Measurements from ENCODE around the gene DNM3. TPM values are rescaled to one million over a fixed set of nuclear protein-coding genes. Genes with fewer than 3 reads are reported as not detected.

The DNM3 gene
- total and polyA plus RNA-seq, 9 donors: 2.2 to 7.0 (median 3.9) TPM

DNA sequence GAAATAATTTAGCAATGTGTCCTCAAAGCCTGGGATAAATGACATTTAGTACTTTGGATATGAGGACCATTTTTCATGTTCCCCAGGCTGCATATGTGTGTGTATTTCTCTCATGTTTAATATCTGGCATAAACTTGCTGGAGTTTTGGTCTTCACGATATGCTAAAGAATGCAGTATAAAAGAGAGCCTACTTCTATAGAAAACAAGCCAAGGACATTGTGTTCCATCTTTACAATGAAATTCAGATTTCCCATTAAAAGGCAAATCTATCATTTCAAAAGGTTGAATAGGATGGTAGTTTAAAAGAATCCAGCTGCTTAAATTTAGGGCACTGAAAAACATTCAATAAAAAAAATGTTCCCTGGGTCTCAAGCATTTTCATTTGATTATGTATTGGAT, 410.2 kb downstream of the DNM3 start:
- Histone ChIP-seq H3K4me1 (ENCODE audit: control insufficient read depth, insufficient read depth, low read length) (no peaks in the 10 kb centered on the region), H3K9me3 (replicated peaks; ENCODE audit: control insufficient read depth, low read depth, low read length) (no peaks in the 10 kb centered on the region), H3K27ac (ENCODE audit: low read length) (no peak overlapping the region), H3K36me3 (ENCODE audit: control insufficient read depth, insufficient read depth, low read length) (no peaks in the 10 kb centered on the region), H3K27me3 (ENCODE audit: control insufficient read depth, insufficient read depth, low read length) (no peaks in the 10 kb centered on the region), H3K4me3 (ENCODE audit: low read length) (no peak overlapping the region)
- WGBS (ENCODE audit: insufficient coverage): no CpG with 5 or more reads among the region's 1 CpG
- peak; percentile 46 for DNase-seq

DNA sequence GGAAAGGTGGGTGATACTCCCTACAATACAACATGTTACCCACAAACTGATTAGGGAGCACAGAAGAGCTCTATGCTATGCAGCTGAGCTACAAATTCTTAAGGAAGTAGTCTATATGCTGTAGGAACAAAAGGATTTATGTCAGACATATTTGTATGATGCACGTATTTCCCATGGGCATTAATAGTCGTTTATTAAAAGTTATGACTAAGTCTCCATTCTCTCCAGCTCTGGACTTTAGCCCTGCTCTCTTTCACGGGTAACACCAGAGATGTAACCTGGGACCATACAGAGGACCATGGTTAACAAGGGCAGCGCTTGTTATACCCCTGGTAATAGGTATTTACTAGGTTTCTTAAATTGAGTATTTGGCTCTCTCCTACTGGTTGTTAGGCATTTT, 411.0 kb downstream of the DNM3 start:
- Histone ChIP-seq H3K4me1 (ENCODE audit: control insufficient read depth, insufficient read depth, low read length) (no peaks in the 10 kb centered on the region), H3K4me3 (ENCODE audit: low read length) (no peak overlapping the region), H3K36me3 (ENCODE audit: control insufficient read depth, insufficient read depth, low read length) (no peaks in the 10 kb centered on the region), H3K9me3 (replicated peaks; ENCODE audit: control insufficient read depth, low read depth, low read length) (no peaks in the 10 kb centered on the region), H3K27ac (ENCODE audit: low read length) (peak overlapping the region; percentile 37), H3K27me3 (ENCODE audit: control insufficient read depth, insufficient read depth, low read length) (no peaks in the 10 kb centered on the region)
- no CpG with 5 or more reads among the region's 4 CpGs for WGBS (ENCODE audit: insufficient coverage)
- peak; percentile 63 for DNase-seq

DNA sequence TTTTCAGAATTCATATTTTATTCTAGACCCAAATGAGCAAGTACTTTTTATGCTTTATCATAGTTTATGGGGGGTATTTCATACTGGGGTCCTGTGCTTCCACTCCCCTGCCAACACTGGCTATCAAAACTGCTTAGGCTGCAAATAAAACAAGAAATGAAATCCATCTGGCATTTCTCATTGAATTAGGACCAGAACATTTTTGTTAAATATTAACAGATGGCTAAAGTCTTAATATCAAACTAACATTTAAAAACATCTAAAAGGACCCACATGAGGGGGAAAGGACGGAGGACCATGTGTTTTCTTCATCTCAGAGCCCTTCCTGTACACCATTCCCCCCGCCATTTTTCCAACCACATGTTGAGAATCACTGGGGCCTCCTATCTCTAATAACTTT, 411.7 kb downstream of the DNM3 start:
- Histone ChIP-seq H3K36me3 (ENCODE audit: control insufficient read depth, insufficient read depth, low read length) (no peaks in the 10 kb centered on the region), H3K27me3 (ENCODE audit: control insufficient read depth, insufficient read depth, low read length) (no peaks in the 10 kb centered on the region), H3K9me3 (replicated peaks; ENCODE audit: control insufficient read depth, low read depth, low read length) (no peaks in the 10 kb centered on the region), H3K27ac (ENCODE audit: low read length) (no peak overlapping the region), H3K4me3 (ENCODE audit: low read length) (no peak overlapping the region), H3K4me1 (ENCODE audit: control insufficient read depth, insufficient read depth, low read length) (no peaks in the 10 kb centered on the region)
- WGBS (ENCODE audit: insufficient coverage): no CpG with 5 or more reads among the region's 2 CpGs
- peak; percentile 58 for DNase-seq

DNA sequence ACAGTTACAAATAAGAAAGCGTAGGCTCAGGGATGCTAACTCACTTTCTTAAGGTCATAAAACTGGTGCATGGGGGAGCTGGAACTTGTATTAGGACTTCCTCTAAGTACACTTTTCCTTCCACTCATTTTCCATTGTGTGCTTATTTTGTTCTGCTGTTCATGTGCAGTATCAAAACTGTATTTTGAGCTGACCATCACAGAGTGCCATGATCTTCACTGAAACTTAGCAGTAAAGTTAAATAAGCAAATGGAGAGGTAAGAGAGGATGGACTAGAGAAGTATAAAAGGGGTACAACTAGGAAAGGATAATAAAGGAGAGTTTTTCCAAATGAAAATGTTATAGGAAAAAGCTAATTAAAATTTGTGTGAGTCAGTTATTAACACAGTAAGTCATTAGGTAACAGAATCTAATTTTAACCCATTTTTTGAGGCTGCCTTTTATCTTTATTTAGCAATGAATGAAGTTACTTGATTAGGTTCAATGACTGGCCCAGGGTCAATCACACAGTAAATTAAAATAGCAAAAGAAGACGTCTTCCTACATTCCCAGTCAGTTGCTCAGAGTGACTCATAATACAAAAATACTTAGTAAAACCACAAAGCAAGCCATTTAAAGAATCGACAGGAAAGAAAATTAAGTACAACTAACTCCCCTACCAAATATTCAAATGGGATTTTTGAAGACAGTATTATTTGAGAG, 413.4 kb downstream of the DNM3 start:
- no peak overlapping the region for H3K4me3 ChIP-seq (ENCODE audit: low read length)
- no peak for DNase-seq
- H3K27ac ChIP-seq (ENCODE audit: low read length): no peak overlapping the region
- H3K4me1 ChIP-seq (ENCODE audit: control insufficient read depth, insufficient read depth, low read length): no peaks in the 10 kb centered on the region
- WGBS (ENCODE audit: insufficient coverage): no CpG with 5 or more reads among the region's 3 CpGs
- no peaks in the 10 kb centered on the region for H3K36me3 ChIP-seq (ENCODE audit: control insufficient read depth, insufficient read depth, low read length)
- H3K9me3 ChIP-seq (replicated peaks; ENCODE audit: control insufficient read depth, low read depth, low read length): no peaks in the 10 kb centered on the region
- H3K27me3 ChIP-seq (ENCODE audit: control insufficient read depth, insufficient read depth, low read length): no peaks in the 10 kb centered on the region

DNA sequence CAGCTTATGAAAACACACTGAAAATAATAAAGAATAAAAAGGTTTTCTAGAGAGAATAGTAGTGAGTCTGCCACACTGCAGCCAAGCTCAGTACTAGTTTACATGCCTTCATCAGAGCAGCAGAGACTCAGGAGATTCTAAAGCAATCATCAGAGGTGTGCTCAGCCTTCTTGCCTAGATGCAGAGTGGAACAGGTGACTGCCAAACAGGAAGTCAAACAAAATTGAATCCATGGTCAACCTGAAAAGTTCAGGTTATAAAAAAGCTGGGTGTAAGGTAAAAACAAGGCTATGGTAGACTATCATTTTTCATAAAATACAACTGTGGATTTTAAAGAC, 413.9 kb downstream of the DNM3 start:
- DNase-seq: no peak
- H3K27me3 ChIP-seq (ENCODE audit: control insufficient read depth, insufficient read depth, low read length): no peaks in the 10 kb centered on the region
- H3K4me3 ChIP-seq (ENCODE audit: low read length): no peak overlapping the region
- peaks cover 2% of the 10 kb centered on the region for H3K9me3 ChIP-seq (replicated peaks; ENCODE audit: control insufficient read depth, low read depth, low read length)
- H3K27ac ChIP-seq (ENCODE audit: low read length): no peak overlapping the region
- H3K36me3 ChIP-seq (ENCODE audit: control insufficient read depth, insufficient read depth, low read length): no peaks in the 10 kb centered on the region
- no peaks in the 10 kb centered on the region for H3K4me1 ChIP-seq (ENCODE audit: control insufficient read depth, insufficient read depth, low read length)

DNA sequence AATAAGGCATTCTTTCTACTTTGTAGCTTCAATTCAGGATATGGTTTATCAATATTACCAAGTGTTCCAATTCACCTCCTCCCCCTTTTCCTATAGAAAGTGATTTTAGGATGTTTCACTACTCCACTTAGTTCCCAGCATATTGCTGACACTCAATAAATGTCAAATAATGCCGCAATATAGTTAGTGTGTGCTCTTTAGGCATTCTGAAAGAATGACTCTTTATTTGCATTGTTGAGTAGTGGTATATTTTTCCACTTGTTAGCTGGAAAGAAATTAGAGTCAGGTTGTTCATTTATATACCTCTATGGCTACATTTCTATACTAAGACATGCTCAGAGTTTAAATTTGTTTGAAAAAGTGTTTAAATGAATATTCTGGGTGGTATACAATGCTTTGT, 424.6 kb downstream of the DNM3 start:
- Histone ChIP-seq H3K27me3 (ENCODE audit: control insufficient read depth, insufficient read depth, low read length) (no peaks in the 10 kb centered on the region), H3K27ac (ENCODE audit: low read length) (no peak overlapping the region), H3K9me3 (replicated peaks; ENCODE audit: control insufficient read depth, low read depth, low read length) (peaks cover 2% of the 10 kb centered on the region), H3K4me1 (ENCODE audit: control insufficient read depth, insufficient read depth, low read length) (peaks cover 2% of the 10 kb centered on the region), H3K4me3 (ENCODE audit: low read length) (no peak overlapping the region), H3K36me3 (ENCODE audit: control insufficient read depth, insufficient read depth, low read length) (no peaks in the 10 kb centered on the region)
- no CpG with 5 or more reads among the region's 1 CpG for WGBS (ENCODE audit: insufficient coverage)
- no peak for DNase-seq

DNA sequence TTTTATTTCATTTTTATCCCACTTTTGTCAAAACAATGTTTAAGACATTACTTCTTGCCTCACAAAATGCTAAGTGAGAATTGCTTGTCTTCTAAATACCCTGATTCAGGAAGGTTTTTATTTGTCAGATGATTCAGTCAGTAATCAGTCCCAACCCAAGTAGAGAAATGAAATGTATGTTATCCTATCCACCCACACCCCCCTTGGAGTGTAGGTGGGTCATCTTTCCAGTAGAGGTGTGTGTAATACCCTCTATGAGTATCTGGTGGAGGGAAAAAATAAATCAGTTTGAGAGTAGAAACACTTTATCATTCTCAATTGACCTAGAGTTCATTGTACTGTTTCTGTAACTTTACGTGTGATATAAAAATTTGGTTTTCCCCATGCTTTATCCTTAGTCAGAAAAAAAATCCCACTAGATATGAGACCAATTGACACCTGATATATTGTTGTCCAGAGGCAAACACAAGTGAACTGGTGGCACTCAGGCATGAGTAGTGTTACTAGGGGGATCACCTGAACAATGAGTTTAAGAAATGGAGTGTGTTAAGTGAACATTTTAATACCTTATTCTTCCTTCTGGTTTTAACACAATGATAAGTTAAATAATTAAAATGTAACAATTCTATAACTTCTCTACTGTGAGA, 425.4 kb downstream of the DNM3 start:
- Histone ChIP-seq H3K27ac (ENCODE audit: low read length) (no peak overlapping the region), H3K9me3 (replicated peaks; ENCODE audit: control insufficient read depth, low read depth, low read length) (no peaks in the 10 kb centered on the region), H3K4me3 (ENCODE audit: low read length) (no peak overlapping the region), H3K36me3 (ENCODE audit: control insufficient read depth, insufficient read depth, low read length) (no peaks in the 10 kb centered on the region), H3K4me1 (ENCODE audit: control insufficient read depth, insufficient read depth, low read length) (peaks cover 2% of the 10 kb centered on the region), H3K27me3 (ENCODE audit: control insufficient read depth, insufficient read depth, low read length) (no peaks in the 10 kb centered on the region)
- no CpG with 5 or more reads among the region's 1 CpG for WGBS (ENCODE audit: insufficient coverage)
- DNase-seq: no peak

DNA sequence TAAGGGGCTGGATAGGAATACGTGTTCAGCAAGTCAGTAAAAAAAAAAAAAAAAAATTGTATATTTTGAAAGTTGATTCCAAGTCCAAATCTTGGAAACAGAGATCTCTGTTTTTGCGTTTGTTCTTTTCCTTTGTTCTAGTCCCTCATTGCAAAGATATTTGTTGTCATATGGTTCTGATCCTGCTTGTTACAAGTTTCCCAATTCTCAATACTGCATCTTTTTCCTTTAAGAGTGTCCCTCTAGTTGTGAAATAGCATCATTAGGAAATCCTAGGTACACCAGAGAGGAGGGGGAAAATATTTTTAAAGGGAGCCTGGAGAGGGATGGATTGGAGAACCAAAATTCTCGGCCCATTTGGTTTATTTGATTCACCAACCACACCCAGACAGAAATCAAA, 426.9 kb downstream of the DNM3 start:
- H3K4me3 ChIP-seq (ENCODE audit: low read length): no peak overlapping the region
- H3K27me3 ChIP-seq (ENCODE audit: control insufficient read depth, insufficient read depth, low read length): no peaks in the 10 kb centered on the region
- peaks cover 2% of the 10 kb centered on the region for H3K4me1 ChIP-seq (ENCODE audit: control insufficient read depth, insufficient read depth, low read length)
- no peaks in the 10 kb centered on the region for H3K36me3 ChIP-seq (ENCODE audit: control insufficient read depth, insufficient read depth, low read length)
- H3K27ac ChIP-seq (ENCODE audit: low read length): peak overlapping the region; percentile 22
- no peaks in the 10 kb centered on the region for H3K9me3 ChIP-seq (replicated peaks; ENCODE audit: control insufficient read depth, low read depth, low read length)
- WGBS (ENCODE audit: insufficient coverage): no CpG with 5 or more reads among the region's 3 CpGs
- peak; percentile 62 for DNase-seq

DNA sequence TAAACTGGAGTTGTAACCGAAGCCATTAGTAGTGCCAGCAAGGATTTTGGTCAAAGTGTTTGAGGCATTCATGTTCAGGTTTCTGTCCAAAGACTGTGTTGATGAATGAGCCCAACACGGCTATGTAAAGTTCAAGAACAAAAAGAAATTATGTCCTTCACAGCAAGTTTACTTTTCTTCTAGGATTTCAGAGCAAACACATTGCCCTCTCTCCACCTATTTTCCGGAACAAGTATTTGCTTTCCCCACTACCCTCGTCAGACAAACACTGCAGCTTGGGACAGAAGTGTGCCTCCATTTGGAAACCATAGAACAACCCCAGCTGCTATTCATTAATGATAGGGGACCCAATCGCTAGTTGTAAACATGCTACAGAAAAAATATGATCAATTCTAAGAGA, 427.8 kb downstream of the DNM3 start:
- Histone ChIP-seq H3K4me3 (ENCODE audit: low read length) (no peak overlapping the region), H3K36me3 (ENCODE audit: control insufficient read depth, insufficient read depth, low read length) (no peaks in the 10 kb centered on the region), H3K9me3 (replicated peaks; ENCODE audit: control insufficient read depth, low read depth, low read length) (no peaks in the 10 kb centered on the region), H3K27ac (ENCODE audit: low read length) (peak overlapping the region; percentile 18), H3K4me1 (ENCODE audit: control insufficient read depth, insufficient read depth, low read length) (peaks cover 2% of the 10 kb centered on the region), H3K27me3 (ENCODE audit: control insufficient read depth, insufficient read depth, low read length) (no peaks in the 10 kb centered on the region)
- no peak for DNase-seq
- 47% methylated on average over 2 of the region's 5 CpGs for WGBS (ENCODE audit: insufficient coverage)

DNA sequence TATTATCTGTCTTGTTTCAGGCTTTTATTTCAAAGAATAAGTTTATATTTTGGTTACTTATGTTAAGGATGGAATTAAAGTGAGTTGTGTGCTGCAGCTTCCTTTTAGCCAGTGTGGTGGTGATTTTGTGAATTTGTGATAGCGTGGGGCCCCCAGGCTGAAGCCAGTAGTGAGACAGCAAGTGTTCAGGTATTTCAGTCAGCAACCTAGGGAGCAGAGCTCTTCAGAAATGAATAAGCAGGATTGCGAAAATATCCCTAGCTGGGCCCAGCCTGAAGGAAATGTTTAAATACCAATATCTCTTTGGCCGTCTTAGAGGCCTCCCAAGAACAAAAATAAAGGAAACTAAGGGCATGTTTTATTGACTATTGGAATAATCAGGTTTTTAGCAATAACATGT, 428.3 kb downstream of the DNM3 start:
- no peaks in the 10 kb centered on the region for H3K36me3 ChIP-seq (ENCODE audit: control insufficient read depth, insufficient read depth, low read length)
- H3K9me3 ChIP-seq (replicated peaks; ENCODE audit: control insufficient read depth, low read depth, low read length): no peaks in the 10 kb centered on the region
- peak overlapping the region; percentile 18 for H3K27ac ChIP-seq (ENCODE audit: low read length)
- 60% methylated on average over 1 of the region's 3 CpGs for WGBS (ENCODE audit: insufficient coverage)
- H3K4me3 ChIP-seq (ENCODE audit: low read length): no peak overlapping the region
- H3K4me1 ChIP-seq (ENCODE audit: control insufficient read depth, insufficient read depth, low read length): peaks cover 2% of the 10 kb centered on the region
- no peaks in the 10 kb centered on the region for H3K27me3 ChIP-seq (ENCODE audit: control insufficient read depth, insufficient read depth, low read length)
- DNase-seq: no peak

DNA sequence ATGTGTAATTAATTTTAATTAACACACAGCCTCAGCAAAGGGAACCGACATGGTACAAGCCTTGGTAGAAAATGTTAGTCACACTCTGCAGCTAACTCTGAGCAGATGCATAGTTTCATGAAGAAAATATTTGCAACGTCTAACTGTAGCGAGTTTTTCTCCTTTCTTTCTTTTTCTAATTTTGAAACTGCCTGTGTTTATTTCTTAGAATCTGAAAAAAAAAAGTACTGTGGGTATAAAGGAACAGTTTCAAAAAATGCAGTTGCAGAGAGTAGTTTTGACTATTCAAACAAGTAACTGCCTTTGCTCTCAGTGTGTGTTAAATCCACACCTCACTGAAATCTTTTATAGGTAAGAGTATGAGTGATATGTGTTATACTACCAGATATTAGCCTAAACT, 429.3 kb downstream of the DNM3 start:
- H3K4me1 ChIP-seq (ENCODE audit: control insufficient read depth, insufficient read depth, low read length): peaks cover 2% of the 10 kb centered on the region
- WGBS (ENCODE audit: insufficient coverage): no CpG with 5 or more reads among the region's 3 CpGs
- peak overlapping the region; percentile 10 for H3K27ac ChIP-seq (ENCODE audit: low read length)
- no peaks in the 10 kb centered on the region for H3K27me3 ChIP-seq (ENCODE audit: control insufficient read depth, insufficient read depth, low read length)
- peak; percentile 43 for DNase-seq
- no peak overlapping the region for H3K4me3 ChIP-seq (ENCODE audit: low read length)
- no peaks in the 10 kb centered on the region for H3K9me3 ChIP-seq (replicated peaks; ENCODE audit: control insufficient read depth, low read depth, low read length)
- H3K36me3 ChIP-seq (ENCODE audit: control insufficient read depth, insufficient read depth, low read length): no peaks in the 10 kb centered on the region

All from muscle of leg (tissue), 11 donors.